GM19043 (cell line): ENCODE data around the gene LRP1.

Experiments
- ATAC-seq: cut with Tn5 transposase; IDR thresholded peaks from one replicate; pipeline ENCODE4 v1.9.1; 2021; ENCODE audit warnings: low read depth; ENCODE audit not compliant: unreplicated experiment

Gene LRP1

DNA sequence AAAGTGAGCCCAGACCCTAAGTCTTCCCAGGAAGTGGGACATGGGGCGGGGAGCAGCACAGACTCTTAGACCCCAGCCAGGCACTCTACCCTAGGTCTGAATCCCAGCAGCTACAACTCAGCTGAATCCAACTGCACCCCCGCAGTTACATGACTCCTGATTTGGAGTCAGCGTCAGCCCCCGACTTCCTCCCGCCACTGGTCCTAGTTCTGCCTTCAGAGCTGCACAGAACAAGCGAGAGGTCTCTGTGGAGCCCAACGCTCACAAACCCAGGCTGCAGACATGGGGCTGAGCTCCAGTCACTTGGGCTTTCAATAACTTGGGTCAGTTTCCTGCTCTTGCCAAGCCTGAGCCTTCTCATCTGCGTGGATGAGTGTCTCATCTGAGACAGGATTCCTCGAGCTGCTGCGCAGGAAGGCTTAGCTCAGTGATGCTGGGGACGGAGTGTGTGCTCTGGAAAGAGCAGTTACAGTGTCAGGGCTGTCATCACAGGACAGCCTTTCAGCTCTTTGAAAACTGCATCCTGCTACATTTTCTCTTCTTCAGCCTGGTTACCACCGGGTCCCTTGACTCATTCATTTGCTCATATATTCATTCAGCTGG, 57.7 kb downstream of the LRP1 start:
- ATAC-seq, result no peak

DNA sequence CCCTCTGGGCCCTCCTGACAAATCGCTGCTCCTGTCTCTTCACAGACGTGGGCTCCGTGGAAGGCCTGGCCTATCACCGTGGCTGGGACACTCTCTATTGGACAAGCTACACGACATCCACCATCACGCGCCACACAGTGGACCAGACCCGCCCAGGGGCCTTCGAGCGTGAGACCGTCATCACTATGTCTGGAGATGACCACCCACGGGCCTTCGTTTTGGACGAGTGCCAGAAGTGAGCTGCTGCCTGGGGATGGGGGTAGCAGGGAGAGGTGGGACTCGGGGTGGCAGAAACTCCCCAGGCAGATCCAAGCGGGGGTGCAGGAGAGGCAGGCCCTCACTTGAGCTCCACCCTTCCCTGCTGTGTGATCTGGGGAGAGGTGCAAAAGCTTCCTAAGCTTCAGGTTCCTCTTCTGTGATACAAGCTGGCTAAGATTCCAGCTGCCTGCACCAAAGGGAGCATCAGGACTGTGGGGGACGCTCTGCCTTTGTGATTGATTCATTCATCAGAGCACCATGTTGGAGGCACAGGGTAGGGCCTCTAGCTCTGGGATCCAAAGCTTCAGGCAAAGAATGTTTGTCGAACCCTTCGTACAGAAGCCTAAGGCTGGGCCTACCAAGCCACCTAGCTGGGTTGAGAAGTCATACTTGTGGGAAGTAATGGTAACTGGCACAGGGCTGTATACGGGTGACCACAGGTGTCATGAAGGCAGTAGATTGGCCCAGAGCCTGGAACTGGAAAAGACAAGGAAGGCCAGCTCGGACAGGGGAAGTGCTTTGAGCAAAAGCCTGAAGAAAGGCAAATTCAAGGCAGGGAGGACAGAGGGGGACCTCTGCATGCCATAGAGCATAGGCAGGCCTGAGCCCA, 59.2 kb downstream of the LRP1 start:
- no peak for ATAC-seq

DNA sequence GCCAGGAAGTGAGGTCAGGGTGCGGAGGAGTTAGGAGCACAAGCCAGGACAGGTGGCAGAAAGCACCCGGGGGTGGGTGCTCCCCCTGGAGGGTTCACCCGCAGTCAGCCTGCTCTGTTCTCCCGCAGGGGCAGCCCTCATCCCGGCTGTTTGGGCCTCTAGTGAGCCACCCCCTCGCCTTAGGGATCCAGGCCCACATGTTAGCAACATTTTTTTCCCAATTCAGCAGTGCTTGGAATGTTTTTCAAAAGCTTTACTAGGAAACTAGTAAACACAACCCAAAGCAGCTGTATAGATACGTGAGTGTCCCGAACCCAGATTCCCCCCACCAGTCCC, 59.8 kb downstream of the LRP1 start:
- no peak for ATAC-seq

DNA sequence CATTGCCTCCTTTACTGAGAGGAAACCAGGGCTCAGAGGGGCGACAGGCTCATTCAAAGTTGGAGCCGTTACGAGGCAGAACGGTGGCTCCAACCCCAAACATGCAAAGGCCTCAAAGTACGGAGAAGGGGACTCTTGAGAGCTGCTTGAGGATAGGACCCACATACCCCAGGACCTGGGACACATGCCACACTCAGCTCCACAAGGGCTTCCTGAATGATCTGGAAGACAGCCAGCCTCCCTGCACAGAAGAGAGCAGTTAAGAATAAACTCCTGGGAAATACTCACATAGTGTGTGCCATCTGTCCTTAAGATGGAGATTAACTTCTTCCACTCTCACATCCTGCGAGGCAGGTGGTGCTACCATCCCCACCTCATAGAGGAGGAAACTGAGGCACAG, 61.8 kb downstream of the LRP1 start:
- ATAC-seq, result no peak

DNA sequence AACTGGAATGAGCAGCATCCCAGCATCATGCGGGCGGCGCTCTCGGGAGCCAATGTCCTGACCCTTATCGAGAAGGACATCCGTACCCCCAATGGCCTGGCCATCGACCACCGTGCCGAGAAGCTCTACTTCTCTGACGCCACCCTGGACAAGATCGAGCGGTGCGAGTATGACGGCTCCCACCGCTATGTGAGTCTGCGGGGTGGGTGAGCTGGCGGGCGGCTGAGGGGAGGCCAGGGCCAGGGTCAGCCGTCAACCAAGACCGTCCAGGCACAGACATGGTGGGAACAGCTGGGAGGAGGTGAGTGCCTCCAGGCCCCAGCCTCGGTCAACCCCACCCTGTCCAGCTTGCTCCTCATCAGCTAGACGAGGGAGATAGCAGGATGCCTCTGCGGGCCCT, 62.5 kb downstream of the LRP1 start:
- ATAC-seq, result no peak

DNA sequence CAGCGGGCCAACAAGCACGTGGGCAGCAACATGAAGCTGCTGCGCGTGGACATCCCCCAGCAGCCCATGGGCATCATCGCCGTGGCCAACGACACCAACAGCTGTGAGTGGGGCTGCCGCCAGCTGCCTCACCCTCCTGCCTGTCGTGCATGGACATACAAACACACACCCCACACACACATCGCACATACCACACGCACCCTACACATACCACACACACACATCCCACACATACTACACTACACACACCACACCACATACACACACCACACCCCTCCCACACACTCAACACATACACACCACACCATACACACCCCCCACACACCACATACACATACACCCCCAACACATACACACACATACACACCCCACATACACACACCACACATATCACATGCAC, 63.1 kb downstream of the LRP1 start:
- ATAC-seq, result no peak

DNA sequence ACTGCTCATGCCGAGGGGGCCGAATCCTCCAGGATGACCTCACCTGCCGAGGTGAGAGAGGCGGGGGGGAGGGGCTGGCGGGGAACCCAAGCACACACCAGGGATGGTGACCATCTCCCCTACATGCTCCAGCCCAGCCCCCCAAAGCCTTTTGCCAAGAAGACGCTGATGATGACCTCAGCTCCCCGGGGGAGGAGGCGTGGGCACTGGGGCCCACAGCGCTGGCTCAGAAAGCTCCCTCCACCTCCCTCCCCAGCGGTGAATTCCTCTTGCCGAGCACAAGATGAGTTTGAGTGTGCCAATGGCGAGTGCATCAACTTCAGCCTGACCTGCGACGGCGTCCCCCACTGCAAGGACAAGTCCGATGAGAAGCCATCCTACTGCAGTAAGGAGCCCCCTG, 64.6 kb downstream of the LRP1 start:
- ATAC-seq, result no peak

DNA sequence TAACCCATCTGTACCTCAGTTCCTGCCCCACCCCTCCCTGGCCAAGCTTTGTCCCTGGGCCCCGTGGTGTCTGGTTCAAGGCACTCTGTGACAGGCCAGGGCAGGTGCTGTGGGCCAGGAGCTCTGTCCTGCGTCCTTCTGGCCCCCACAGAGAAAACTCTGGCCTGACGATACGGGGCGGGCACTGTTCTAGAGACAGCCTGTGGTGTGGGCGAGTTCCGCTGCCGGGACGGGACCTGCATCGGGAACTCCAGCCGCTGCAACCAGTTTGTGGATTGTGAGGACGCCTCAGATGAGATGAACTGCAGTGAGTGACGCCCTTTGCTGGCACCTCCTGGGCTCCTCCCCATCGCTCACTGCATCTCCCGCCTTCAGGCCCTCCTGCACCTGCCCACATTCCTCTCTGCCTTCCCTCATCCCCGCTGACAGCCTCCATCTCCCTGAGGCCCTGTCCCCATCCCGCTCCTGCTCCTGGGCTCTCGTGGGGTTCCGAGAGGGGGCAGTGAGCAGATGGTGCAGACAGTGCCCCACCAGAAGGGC, 65.5 kb downstream of the LRP1 start:
- ATAC-seq, result no peak

DNA sequence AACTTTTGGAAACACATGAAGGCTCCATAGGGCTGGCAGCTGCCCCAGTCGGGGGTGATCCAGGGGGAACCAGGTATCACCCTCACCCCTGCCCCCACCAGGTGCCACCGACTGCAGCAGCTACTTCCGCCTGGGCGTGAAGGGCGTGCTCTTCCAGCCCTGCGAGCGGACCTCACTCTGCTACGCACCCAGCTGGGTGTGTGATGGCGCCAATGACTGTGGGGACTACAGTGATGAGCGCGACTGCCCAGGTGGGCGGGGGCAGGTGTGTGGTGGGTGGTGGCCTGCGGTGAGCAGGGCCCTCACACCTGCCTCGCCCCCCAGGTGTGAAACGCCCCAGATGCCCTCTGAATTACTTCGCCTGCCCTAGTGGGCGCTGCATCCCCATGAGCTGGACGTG, 66.0 kb downstream of the LRP1 start:
- ATAC-seq, result no peak

DNA sequence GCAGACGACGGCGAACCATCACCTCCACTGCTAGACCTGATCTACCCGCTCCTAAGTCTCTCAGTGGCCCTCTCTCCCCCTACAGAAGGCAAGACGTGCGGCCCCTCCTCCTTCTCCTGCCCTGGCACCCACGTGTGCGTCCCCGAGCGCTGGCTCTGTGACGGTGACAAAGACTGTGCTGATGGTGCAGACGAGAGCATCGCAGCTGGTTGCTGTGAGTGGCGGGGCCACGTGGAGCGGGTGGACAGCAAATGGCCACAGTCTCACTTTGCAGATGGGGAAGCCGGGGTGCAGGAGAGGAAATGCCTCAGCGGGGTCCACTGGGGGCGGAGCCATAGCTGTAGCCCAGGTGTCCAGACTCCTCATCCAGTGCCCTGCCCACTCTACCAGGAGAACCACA, 66.9 kb downstream of the LRP1 start:
- no peak for ATAC-seq

DNA sequence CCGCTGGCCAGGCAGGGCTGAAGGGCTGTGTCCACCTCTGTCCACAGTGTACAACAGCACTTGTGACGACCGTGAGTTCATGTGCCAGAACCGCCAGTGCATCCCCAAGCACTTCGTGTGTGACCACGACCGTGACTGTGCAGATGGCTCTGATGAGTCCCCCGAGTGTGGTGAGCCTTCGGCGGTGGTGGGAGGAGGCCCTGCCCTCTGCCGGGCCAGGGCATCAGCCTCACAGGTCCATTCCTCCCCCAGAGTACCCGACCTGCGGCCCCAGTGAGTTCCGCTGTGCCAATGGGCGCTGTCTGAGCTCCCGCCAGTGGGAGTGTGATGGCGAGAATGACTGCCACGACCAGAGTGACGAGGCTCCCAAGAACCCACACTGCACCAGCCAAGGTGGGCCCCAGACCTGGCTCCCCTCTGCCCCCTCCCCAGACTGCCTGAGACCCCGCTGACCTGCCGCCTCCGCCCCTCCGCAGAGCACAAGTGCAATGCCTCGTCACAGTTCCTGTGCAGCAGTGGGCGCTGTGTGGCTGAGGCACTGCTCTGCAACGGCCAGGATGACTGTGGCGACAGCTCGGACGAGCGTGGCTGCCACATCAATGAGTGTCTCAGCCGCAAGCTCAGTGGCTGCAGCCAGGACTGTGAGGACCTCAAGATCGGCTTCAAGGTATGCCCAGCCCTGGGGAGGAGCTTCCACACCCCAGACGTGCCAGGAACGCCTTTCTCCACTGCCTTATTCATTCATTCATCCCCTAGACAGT, 67.5 kb downstream of the LRP1 start:
- no peak for ATAC-seq

DNA sequence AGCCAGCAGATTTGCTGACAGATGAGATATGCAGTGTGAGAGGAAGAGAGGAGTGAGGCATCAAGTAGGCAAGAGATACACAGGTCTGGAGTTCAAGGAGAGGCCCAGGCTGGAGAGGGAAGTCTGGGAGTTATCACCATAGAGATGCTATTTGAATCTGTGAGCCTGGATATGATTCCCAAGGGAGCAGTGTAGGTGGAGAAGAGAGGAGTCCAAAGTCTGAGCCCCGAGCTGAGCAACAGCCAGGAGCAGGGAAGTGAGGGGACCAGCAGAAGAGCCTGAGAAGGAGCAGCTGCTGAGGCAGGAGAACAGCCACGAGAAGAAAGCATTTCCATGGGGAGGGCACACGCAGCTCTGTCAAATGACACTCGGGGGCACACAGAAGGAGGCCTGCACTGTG, 68.2 kb downstream of the LRP1 start:
- ATAC-seq, result no peak

DNA sequence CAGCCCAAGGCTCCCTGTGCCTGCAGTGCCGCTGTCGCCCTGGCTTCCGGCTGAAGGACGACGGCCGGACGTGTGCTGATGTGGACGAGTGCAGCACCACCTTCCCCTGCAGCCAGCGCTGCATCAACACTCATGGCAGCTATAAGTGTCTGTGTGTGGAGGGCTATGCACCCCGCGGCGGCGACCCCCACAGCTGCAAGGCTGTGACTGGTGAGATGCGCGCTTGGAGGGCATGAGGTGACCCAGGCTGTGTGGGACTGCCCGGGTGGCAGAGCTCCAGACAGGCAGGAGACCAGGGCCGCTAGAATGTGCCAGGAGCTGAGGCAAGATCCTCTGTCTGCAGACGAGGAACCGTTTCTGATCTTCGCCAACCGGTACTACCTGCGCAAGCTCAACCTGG, 68.7 kb downstream of the LRP1 start:
- ATAC-seq, result no peak

DNA sequence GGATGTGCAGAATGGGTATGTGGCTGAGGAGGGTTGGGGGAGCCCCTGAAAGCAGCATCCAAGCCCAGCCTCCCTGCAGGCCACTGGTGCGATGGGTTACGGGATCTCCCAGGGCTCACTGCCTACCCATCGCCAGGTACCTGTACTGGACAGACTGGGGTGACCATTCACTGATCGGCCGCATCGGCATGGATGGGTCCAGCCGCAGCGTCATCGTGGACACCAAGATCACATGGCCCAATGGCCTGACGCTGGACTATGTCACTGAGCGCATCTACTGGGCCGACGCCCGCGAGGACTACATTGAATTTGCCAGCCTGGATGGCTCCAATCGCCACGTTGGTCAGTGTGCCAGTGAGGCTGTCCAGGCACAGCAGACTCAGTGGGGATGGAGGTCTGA, 70.0 kb downstream of the LRP1 start:
- ATAC-seq, result no peak

DNA sequence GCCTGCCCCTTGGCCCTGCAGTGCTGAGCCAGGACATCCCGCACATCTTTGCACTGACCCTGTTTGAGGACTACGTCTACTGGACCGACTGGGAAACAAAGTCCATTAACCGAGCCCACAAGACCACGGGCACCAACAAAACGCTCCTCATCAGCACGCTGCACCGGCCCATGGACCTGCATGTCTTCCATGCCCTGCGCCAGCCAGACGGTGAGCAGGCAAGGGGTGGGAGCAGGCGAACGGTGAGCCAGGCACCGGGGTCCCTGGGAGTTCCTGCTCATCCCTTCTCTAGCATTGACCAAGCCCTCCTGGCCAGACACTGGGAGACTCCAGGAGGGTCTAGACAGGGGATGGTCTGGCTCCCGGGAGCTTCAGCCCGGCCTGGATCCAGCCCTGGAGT, 70.9 kb downstream of the LRP1 start:
- no peak for ATAC-seq

DNA sequence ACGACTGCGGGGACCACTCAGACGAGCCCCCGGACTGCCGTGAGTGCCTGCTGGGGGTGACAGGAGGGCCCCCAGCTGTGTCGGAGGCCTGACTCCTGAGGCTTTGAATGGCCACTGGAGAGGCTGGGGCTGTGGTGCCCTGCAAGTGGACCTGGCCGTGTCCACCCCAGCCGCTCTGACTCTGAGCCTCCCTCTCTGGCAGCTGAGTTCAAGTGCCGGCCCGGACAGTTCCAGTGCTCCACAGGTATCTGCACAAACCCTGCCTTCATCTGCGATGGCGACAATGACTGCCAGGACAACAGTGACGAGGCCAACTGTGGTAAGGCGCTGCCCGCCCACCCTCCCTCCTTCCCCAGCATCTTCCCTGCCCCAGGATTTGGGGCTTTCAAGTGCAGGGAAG, 72.2 kb downstream of the LRP1 start:
- no peak for ATAC-seq

DNA sequence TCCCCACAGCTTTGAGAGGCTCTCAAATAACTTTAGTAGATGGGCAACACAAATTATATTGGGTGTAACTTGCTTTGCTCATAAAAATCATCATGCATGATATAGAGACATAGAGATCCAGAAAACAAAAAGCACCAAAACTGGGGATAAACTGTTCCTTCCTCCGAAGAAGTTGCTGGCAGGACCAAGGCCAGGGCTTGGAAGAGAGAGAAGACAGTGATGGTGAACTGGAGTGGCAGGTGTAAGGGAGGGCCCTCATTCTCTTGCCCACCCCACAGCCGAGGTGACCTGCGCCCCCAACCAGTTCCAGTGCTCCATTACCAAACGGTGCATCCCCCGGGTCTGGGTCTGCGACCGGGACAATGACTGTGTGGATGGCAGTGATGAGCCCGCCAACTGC, 72.9 kb downstream of the LRP1 start:
- ATAC-seq, result no peak

DNA sequence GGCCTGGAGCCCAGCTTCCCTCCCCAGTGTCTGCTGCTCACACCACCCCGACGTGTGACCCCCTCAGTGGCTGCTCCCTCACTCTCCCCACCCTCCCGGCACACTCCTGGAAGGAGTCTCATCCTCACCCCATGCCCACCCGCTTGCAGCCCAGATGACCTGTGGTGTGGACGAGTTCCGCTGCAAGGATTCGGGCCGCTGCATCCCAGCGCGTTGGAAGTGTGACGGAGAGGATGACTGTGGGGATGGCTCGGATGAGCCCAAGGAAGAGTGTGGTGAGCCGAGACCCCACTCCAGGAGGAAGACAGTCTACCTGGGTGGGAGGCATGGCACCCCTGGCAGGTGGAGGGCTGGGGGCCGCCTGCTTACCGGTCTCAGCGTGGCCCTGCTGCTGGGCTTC, 73.3 kb downstream of the LRP1 start:
- no peak for ATAC-seq

DNA sequence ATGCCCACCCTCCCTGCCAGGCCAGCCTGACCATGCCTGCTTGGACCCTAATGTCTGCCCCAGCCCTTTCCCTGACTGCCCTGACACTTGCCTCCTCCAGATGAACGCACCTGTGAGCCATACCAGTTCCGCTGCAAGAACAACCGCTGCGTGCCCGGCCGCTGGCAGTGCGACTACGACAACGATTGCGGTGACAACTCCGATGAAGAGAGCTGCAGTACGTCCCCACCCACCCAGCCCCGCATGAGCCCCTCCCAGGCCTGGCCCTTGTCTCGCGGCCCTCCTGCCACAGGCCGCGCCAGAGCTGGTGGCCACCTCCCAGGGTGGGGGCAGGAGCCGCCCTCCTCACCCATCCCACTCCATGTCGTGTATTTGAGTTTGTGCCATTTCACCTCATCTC, 74.0 kb downstream of the LRP1 start:
- no peak for ATAC-seq

DNA sequence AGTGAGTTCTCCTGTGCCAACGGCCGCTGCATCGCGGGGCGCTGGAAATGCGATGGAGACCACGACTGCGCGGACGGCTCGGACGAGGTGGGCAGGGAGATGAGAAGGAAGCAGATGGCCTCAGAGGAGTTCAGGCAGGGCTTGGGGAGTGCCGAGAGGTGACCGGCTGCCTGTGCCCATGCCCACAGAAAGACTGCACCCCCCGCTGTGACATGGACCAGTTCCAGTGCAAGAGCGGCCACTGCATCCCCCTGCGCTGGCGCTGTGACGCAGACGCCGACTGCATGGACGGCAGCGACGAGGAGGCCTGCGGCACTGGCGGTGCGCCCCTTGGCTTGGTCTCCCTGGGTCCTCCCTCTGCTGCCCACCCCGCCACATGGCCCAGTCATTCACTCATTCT, 74.9 kb downstream of the LRP1 start:
- no peak for ATAC-seq

DNA sequence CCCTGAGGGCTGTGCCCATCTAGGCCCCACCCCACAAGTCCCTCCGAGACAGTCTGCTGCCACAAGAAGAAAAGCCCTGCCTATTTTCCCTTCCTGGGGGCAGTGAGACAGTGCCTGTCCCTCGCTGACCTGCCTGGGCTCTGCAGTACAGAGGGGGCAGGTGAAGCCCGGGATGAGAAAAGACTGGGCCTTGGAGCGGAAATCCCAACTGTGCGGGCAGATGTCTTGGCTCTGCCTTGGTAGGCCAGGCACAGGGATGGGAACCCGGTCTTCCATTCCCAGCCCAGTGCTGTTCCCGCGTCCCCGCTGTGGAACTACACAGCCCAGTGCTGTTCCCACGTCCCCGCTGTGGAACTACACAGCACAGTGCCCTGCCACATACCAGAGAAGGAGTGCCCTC, 75.5 kb downstream of the LRP1 start:
- ATAC-seq, result no peak

DNA sequence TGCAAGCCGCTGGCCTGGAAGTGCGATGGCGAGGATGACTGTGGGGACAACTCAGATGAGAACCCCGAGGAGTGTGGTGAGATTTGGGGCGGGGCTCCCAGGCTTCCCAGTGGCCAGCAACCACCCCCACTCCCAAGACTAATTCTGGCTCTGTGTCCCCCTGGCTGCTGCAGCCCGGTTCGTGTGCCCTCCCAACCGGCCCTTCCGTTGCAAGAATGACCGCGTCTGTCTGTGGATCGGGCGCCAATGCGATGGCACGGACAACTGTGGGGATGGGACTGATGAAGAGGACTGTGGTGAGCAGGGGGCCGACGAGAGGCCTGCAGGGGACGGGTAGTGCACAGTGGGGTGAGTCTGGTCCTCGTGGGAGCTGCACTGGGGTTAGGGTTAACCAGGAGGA, 76.2 kb downstream of the LRP1 start:
- ATAC-seq, result no peak
